ENCODE results near the gene CMBL. TPM values are rescaled to one million over a fixed set of nuclear protein-coding genes. Genes with fewer than 3 reads are reported as not detected.

Gene CMBL
- total RNA-seq, 2 experiments from 2014 or later: 1.2 to 1.4 TPM

GRCh38 chr5:10266839-10267238, 40.9 kb downstream of the CMBL start:
- H3K4me3 Mint-ChIP-seq: no peak overlapping the region
- H3K27me3 Mint-ChIP-seq: no peaks in the 10 kb centered on the region
- CTCF ChIA-PET: no interaction called here

GRCh38 chr5:10266137-10266536, 41.6 kb downstream of the CMBL start:
- Mint-ChIP-seq H3K4me1 (ENCODE audit: low read depth) (peaks cover 2% of the 10 kb centered on the region), H3K27me3 (no peaks in the 10 kb centered on the region), H3K36me3 (ENCODE audit: low read depth) (peaks cover 36% of the 10 kb centered on the region), H3K9me3 (no peaks in the 10 kb centered on the region), H3K4me3 (no peak overlapping the region), H3K27ac (no peak overlapping the region)
- TF ChIP-seq, protein P1, sequence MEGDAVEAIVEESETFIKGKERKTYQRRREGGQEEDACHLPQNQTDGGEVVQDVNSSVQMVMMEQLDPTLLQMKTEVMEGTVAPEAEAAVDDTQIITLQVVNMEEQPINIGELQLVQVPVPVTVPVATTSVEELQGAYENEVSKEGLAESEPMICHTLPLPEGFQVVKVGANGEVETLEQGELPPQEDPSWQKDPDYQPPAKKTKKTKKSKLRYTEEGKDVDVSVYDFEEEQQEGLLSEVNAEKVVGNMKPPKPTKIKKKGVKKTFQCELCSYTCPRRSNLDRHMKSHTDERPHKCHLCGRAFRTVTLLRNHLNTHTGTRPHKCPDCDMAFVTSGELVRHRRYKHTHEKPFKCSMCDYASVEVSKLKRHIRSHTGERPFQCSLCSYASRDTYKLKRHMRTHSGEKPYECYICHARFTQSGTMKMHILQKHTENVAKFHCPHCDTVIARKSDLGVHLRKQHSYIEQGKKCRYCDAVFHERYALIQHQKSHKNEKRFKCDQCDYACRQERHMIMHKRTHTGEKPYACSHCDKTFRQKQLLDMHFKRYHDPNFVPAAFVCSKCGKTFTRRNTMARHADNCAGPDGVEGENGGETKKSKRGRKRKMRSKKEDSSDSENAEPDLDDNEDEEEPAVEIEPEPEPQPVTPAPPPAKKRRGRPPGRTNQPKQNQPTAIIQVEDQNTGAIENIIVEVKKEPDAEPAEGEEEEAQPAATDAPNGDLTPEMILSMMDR (IDR thresholded peaks at IDR 0.05): no peak
- no peak for ATAC-seq
- POLR2A ChIA-PET: interaction anchor here (1.0 to 1.7 kb wide), 3 partner anchors 11 to 87 kb away, joined by 3 to 11 read pairs (median 4); partner anchors contain the start of genes ATPSCKMT, CCT5 and MARCHF6
- intact Hi-C loops (cut with micrococcal nuclease): no loop called here
- CTCF ChIA-PET: interaction anchor here (1.0 to 1.6 kb wide), 2 partner anchors 13 to 158 kb away, joined by 3 to 4 read pairs; no protein-coding TSS in a partner anchor
- no peak for DNase-seq

More at GRCh38 chr5:10266839-10267238, 40.9 kb downstream of the CMBL start:
- Mint-ChIP-seq H3K9me3 (no peaks in the 10 kb centered on the region), H3K27ac (no peak overlapping the region), H3K36me3 (ENCODE audit: low read depth) (peaks cover 31% of the 10 kb centered on the region), H3K4me1 (ENCODE audit: low read depth) (peaks cover 2% of the 10 kb centered on the region)
- DNase-seq (no peak), ATAC-seq (no peak)
- intact Hi-C loops (cut with micrococcal nuclease): no loop called here
- POLR2A ChIA-PET: no interaction called here
- TF ChIP-seq, protein P1 (IDR thresholded peaks at IDR 0.05): no peak

DNA sequence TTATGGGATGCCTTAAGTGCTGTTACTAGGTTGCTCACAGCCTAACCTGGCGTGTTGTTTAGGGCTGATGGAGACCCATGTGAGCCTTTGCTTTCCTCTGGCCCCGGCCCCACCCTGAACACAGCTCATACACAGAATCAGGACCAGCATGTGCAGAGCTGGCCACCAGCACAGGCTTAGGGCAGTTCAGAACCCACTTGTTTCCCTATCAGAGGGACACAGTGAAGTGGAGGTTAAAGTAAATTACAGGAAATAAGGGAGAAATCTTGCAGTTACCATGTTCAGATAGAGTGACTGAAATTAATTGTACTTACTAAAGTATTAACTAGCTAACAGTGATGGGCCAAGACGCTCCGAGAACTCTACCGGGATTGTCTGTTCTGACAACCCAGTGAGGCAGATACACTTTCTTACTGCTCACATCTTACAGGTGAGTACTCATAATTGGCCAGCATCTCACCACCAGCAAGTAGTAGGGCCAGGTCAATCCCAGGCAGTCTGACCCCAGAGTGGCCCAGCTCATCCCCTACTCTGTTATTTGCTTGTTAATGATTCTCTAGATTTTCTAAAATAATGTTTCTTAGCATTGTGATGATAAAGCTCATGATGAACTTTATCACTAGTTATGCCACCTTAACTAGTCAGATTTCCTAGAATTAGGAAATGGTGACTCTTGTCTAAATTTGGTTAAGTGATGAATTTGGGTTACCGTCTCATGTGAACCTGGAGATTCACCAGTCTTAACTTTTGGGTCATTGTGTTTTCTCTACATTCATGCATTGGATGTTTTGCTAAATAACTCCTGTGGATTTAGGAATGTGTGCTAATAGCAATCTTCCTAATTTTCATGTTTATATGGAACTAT, 42.2 kb downstream of the CMBL start:
- Mint-ChIP-seq H3K4me1 (ENCODE audit: low read depth) (peaks cover 2% of the 10 kb centered on the region), H3K4me3 (no peak overlapping the region), H3K27ac (peak overlapping the region; percentile 37), H3K9me3 (no peaks in the 10 kb centered on the region), H3K36me3 (ENCODE audit: low read depth) (peaks cover 41% of the 10 kb centered on the region), H3K27me3 (no peaks in the 10 kb centered on the region)
- TF ChIP-seq, protein P1 (IDR thresholded peaks at IDR 0.05): no peak
- ATAC-seq: no peak
- ChIA-PET CTCF (interaction anchor here (1.0 to 1.6 kb wide), 3 partner anchors 14 to 159 kb away, joined by 3 to 6 read pairs (median 4); no protein-coding TSS in a partner anchor), POLR2A (interaction anchor here (0.7 to 2.4 kb wide), 5 partner anchors 10 to 1095 kb away, joined by 3 to 11 read pairs (median 4); partner anchors contain the start of genes ATPSCKMT, CCT5 and MARCHF6)
- DNase-seq: no peak
- intact Hi-C loops (cut with micrococcal nuclease): no loop called here

DNA sequence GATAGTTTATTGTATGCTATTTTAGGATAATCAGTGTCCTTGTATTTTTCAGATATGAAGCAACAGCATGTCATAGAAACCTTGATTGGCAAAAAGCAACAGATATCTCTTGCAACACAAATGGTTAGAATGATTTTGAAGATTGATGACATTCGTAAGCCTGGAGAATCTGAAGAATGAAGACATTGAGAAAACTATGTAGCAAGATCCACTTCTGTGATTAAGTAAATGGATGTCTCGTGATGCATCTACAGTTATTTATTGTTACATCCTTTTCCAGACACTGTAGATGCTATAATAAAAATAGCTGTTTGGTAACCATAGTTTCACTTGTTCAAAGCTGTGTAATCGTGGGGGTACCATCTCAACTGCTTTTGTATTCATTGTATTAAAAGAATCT, 43.1 kb downstream of the CMBL start:
- ChIA-PET CTCF (interaction anchor here (1.4 to 1.6 kb wide), 2 partner anchors 19 to 160 kb away, joined by 4 to 6 read pairs; no protein-coding TSS in a partner anchor), POLR2A (interaction anchor here (1.6 to 3.8 kb wide), 4 partner anchors 10 to 89 kb away, joined by 4 to 26 read pairs (median 8); partner anchors contain the start of genes ATPSCKMT, CCT5 and MARCHF6)
- Mint-ChIP-seq H3K27ac (no peak overlapping the region), H3K4me3 (no peak overlapping the region), H3K27me3 (no peaks in the 10 kb centered on the region), H3K36me3 (ENCODE audit: low read depth) (peaks cover 47% of the 10 kb centered on the region), H3K9me3 (no peaks in the 10 kb centered on the region), H3K4me1 (ENCODE audit: low read depth) (peaks cover 5% of the 10 kb centered on the region)
- DNase-seq (no peak), ATAC-seq (no peak)
- TF ChIP-seq, protein P1 (IDR thresholded peaks at IDR 0.05): no peak
- intact Hi-C loops (cut with micrococcal nuclease): no loop called here

All from activated CD8-positive, alpha-beta T cell treated with anti-CD3 and anti-CD28 coated beads for 36 hours (primary cell).